ENCODE measurements around the gene NUP188. TPM values are rescaled to one million over a fixed set of nuclear protein-coding genes. Genes with fewer than 3 reads are reported as not detected.

Gene NUP188
- total RNA-seq, 3 donors from 2014 or later: 32.3 to 49.5 (median 36.0) TPM

- intact Hi-C loops (cut with DNase I; ENCODE audit: low total_unique reads): loop anchor here (5.0 kb wide), 1 partner anchor 369 kb away; no protein-coding TSS in a partner anchor
- peaks cover 7% of the 10 kb centered on the region for H3K36me3 ChIP-seq
- DNase-seq (ENCODE audit: low spot score in 2 of 2): no peak
- no peak overlapping the region for H3K4me3 ChIP-seq
- H3K9me3 ChIP-seq: no peaks in the 10 kb centered on the region
- peaks cover 10 to 30% of the 10 kb centered on the region in 2 donors for H3K4me1 ChIP-seq
- no peaks in the 10 kb centered on the region for H3K27me3 ChIP-seq
- TF ChIP-seq POLR2AphosphoS5 (IDR thresholded peaks at IDR 0.05): no peak
- peak overlapping the region; percentile 3 to 58 for H3K27ac ChIP-seq
Observed at GRCh38 chr9:128906741-128907140, 40.8 kb upstream of the NUP188 start.

DNA sequence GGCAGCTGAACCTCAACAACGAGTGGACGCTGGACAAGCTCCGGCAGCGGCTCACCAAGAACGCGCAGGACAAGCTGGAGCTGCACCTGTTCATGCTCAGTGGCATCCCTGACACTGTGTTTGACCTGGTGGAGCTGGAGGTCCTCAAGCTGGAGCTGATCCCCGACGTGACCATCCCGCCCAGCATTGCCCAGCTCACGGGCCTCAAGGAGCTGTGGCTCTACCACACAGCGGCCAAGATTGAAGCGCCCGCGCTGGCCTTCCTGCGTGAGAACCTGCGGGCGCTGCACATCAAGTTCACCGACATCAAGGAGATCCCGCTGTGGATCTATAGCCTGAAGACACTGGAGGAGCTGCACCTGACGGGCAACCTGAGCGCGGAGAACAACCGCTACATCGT lies 39.1 kb upstream of the NUP188 start:
- intact Hi-C loops (cut with DNase I; ENCODE audit: low total_unique reads): loop anchor here (5.0 kb wide), 1 partner anchor 371 kb away; no protein-coding TSS in a partner anchor

GRCh38 chr9:128909859-128910258 lies 37.6 kb upstream of the NUP188 start:
- no peak for DNase-seq (ENCODE audit: low spot score in 2 of 2)
- Histone ChIP-seq H3K27ac (peak overlapping the region; percentile 92 to 94), H3K9me3 (no peaks in the 10 kb centered on the region), H3K27me3 (no peaks in the 10 kb centered on the region), H3K4me3 (no peak overlapping the region), H3K36me3 (peaks cover 7% of the 10 kb centered on the region), H3K4me1 (peaks cover 22 to 24% of the 10 kb centered on the region in 2 donors)
- TF ChIP-seq POLR2AphosphoS5 (IDR thresholded peaks at IDR 0.05) (no peak), POLR2A (IDR thresholded peaks at IDR 0.05) (no peak), CTCF (IDR thresholded peaks at IDR 0.05) (no peak)
- intact Hi-C loops (cut with DNase I; ENCODE audit: low total_unique reads): loop anchor here (5.0 kb wide), 1 partner anchor 373 kb away; no protein-coding TSS in a partner anchor

More for the DNA sequence above, 39.1 kb upstream of the NUP188 start:
- TF ChIP-seq POLR2A (IDR thresholded peaks at IDR 0.05): no peak
- no peak for TF ChIP-seq CTCF (IDR thresholded peaks at IDR 0.05)
- no peak for TF ChIP-seq POLR2AphosphoS5 (IDR thresholded peaks at IDR 0.05)
- Histone ChIP-seq H3K4me1 (peaks cover 16 to 24% of the 10 kb centered on the region in 2 donors), H3K27ac (no peak overlapping the region), H3K27me3 (no peaks in the 10 kb centered on the region), H3K36me3 (peaks cover 7% of the 10 kb centered on the region), H3K4me3 (no peak overlapping the region), H3K9me3 (no peaks in the 10 kb centered on the region)
- DNase-seq (ENCODE audit: low spot score in 2 of 2): no peak

- intact Hi-C loops (cut with DNase I; ENCODE audit: low total_unique reads): no loop called here
- no peaks in the 10 kb centered on the region for H3K9me3 ChIP-seq
- peaks cover 26 to 29% of the 10 kb centered on the region in 2 donors for H3K4me1 ChIP-seq
- DNase-seq (ENCODE audit: low spot score in 2 of 2): no peak
- no peaks in the 10 kb centered on the region for H3K27me3 ChIP-seq
- H3K4me3 ChIP-seq: peak overlapping the region in 1 of 3 donors; percentile 40
- peaks cover 7% of the 10 kb centered on the region for H3K36me3 ChIP-seq
- TF ChIP-seq POLR2AphosphoS5 (IDR thresholded peaks at IDR 0.05): no peak
- TF ChIP-seq CTCF (IDR thresholded peaks at IDR 0.05): no peak
- no peak for TF ChIP-seq POLR2A (IDR thresholded peaks at IDR 0.05)
- peak overlapping the region; percentile 92 to 94 for H3K27ac ChIP-seq
Observed at GRCh38 chr9:128910906-128911305, 36.6 kb upstream of the NUP188 start.

GRCh38 chr9:128911529-128912035 lies 35.9 kb upstream of the NUP188 start:
- Histone ChIP-seq H3K27ac (peak overlapping the region; percentile 92 to 94), H3K4me1 (peaks cover 33 to 36% of the 10 kb centered on the region in 2 donors), H3K4me3 (peak overlapping the region in 1 of 3 donors; percentile 40), H3K36me3 (peaks cover 7% of the 10 kb centered on the region), H3K9me3 (no peaks in the 10 kb centered on the region), H3K27me3 (no peaks in the 10 kb centered on the region)
- peak in 1 of 2 donors; percentile 48 for DNase-seq (ENCODE audit: low spot score in 2 of 2)
- intact Hi-C loops (cut with DNase I; ENCODE audit: low total_unique reads): no loop called here
- TF ChIP-seq POLR2AphosphoS5 (IDR thresholded peaks at IDR 0.05) (no peak), CTCF (IDR thresholded peaks at IDR 0.05) (no peak), POLR2A (IDR thresholded peaks at IDR 0.05) (no peak)
